GM12878 (cell line): ENCODE data around the gene GRM1. TPM values are rescaled to one million over a fixed set of nuclear protein-coding genes. Genes with fewer than 3 reads are reported as not detected.

Experiments
- ATAC-seq: fragments of 200-7000 bp; cut with Tn5 transposase; 3 replicates; pipeline ENCODE4 v1.9.1; 2020; ENCODE audit warnings: mild to moderate bottlenecking, moderate library complexity
- BruUV-seq: library from RNA; stranded (reverse); fragments of 400-500 nt; replicated peaks from 2 replicates; lab custom pipeline; 2021; lab: Mats Ljungman, UMichigan
- CTCF ChIA-PET: fragments of 300-600 bp; sonication (Branson Sonifier 250); formaldehyde crosslinking; extraction: SDS; loops from one replicate; lab custom pipeline; 2021; ENCODE audit warnings: inconsistent platforms; lab: Yijun Ruan, JAX
- POLR2A ChIA-PET: fragments of 350-600 bp; formaldehyde crosslinking; extraction: SDS; loops from one replicate; lab custom pipeline; 2021; ENCODE audit warnings: inconsistent platforms; lab: Charles Lee
- RAD21 ChIA-PET: fragments of 300-600 bp; sonication (Branson Sonifier 250); formaldehyde crosslinking; loops from one replicate; lab custom pipeline; 2023; ENCODE audit warnings: antibody characterized with exemption; ENCODE audit not compliant: unreplicated experiment; lab: Charles Lee
- SMC1A ChIA-PET: fragments of 300-600 bp; sonication (Branson Sonifier 250); formaldehyde crosslinking; loops from one replicate; lab custom pipeline; 2023; ENCODE audit not compliant: unreplicated experiment, uncharacterized antibody; lab: Charles Lee
- DNase-seq: peaks from one replicate; pipeline ENCODE4 v3.0.0-alpha.2; 2011; ENCODE audit warnings: low read depth, low spot score
- FAIRE-seq: peaks from 3 replicates; lab custom pipeline; 2011; peaks lifted over from hg19 to GRCh38; lab: Jason Lieb, UNC
- H2AFZ ChIP-seq: 2 replicates; pipeline ENCODE4 v1.6.0; 2011; ENCODE audit warnings: low read depth, low read length, control low read depth; ENCODE audit not compliant: control insufficient read depth
- H3K27ac ChIP-seq: 2 replicates; pipeline ENCODE4 v1.5.1; 2011; ENCODE audit warnings: control low read depth; ENCODE audit not compliant: control insufficient read depth, insufficient read depth
- H3K27me3 ChIP-seq, 2 experiments: replicated peaks in 1 of 2; 2 replicates each; pipeline versions ENCODE4 v1.6.0 to v1.6.1; 2011; ENCODE audit warnings: low read length in 1 of 2; ENCODE audit not compliant: control insufficient read depth in 2 of 2, insufficient read depth in 2 of 2
- H3K36me3 ChIP-seq, 2 experiments: 2 replicates each; pipeline ENCODE4 v1.5.1; 2011; ENCODE audit warnings: low read length in 1 of 2; ENCODE audit not compliant: control insufficient read depth in 2 of 2, insufficient read depth in 2 of 2
- H3K4me1 ChIP-seq: 2 replicates; pipeline ENCODE4 v1.6.1; 2011; ENCODE audit warnings: mild to moderate bottlenecking, low read length, moderate library complexity, mixed read lengths; ENCODE audit not compliant: control insufficient read depth, insufficient read depth
- H3K4me2 ChIP-seq: 2 replicates; pipeline ENCODE4 v1.6.0; 2011; ENCODE audit warnings: control low read depth; ENCODE audit not compliant: control insufficient read depth, insufficient read depth
- H3K4me3 ChIP-seq: fragments of 200-600 bp; sonication (generic); 2 replicates; pipeline ENCODE4 v1.5.1; 2016
- H3K79me2 ChIP-seq: 2 replicates; pipeline ENCODE4 v1.6.0; 2011; ENCODE audit warnings: low read length; ENCODE audit not compliant: control insufficient read depth, insufficient read depth
- H3K9ac ChIP-seq: 2 replicates; pipeline ENCODE4 v1.8.0; 2011; ENCODE audit warnings: low read length, control low read depth, mixed read lengths; ENCODE audit not compliant: control insufficient read depth, insufficient read depth
- H3K9me3 ChIP-seq: replicated peaks from 3 replicates; pipeline ENCODE4 v1.5.1; 2011; ENCODE audit warnings: mild to moderate bottlenecking, low read length; ENCODE audit not compliant: control insufficient read depth, insufficient read depth
- H4K20me1 ChIP-seq: 2 replicates; pipeline ENCODE4 v1.6.0; 2011; ENCODE audit not compliant: control insufficient read depth, insufficient read depth
- BCL11A ChIP-seq: IDR thresholded peaks from 2 replicates; pipeline ENCODE4 v1.6.1; 2011; ENCODE audit warnings: low read depth, low read length
- BMI1 ChIP-seq: fragments of 450-650 bp; IDR thresholded peaks from 2 replicates; pipeline ENCODE4 v1.6.1; 2016; ENCODE audit warnings: mild to moderate bottlenecking, moderate library complexity, borderline replicate concordance
- ESRRA ChIP-seq: IDR thresholded peaks from 2 replicates; pipeline ENCODE4 v1.6.1; 2012; ENCODE audit warnings: mild to moderate bottlenecking, low read length, improper control_type of control experiment
- ETV6 ChIP-seq, 2 experiments: fragments of 450-650 bp in 1 of 2; IDR thresholded peaks in 1 of 2; conservative IDR thresholded peaks in 1 of 2; 2 replicates each; pipeline ENCODE4 v1.6.1; 2014; ENCODE audit warnings: antibody characterized with exemption in 1 of 2, borderline replicate concordance in 1 of 2, low read depth in 1 of 2, mild to moderate bottlenecking in 1 of 2, moderate library complexity in 1 of 2
- JUNB ChIP-seq: IDR thresholded peaks from 2 replicates; pipeline ENCODE4 v1.6.1; 2016; ENCODE audit warnings: antibody characterized with exemption, mild to moderate bottlenecking
- NFIC ChIP-seq: IDR thresholded peaks from 2 replicates; pipeline ENCODE4 v1.6.1; 2012; ENCODE audit warnings: low read depth, mild to moderate bottlenecking, inconsistent platforms, low read length, moderate library complexity
- NR2C1 ChIP-seq: fragments of 450-650 bp; IDR thresholded peaks from 2 replicates; pipeline ENCODE4 v1.6.1; 2017; ENCODE audit warnings: antibody characterized with exemption, mild to moderate bottlenecking, moderate library complexity
- PML ChIP-seq: IDR thresholded peaks from 2 replicates; pipeline ENCODE4 v1.6.1; 2012; ENCODE audit warnings: low read length, inconsistent platforms
- POLR2AphosphoS2 ChIP-seq: IDR thresholded peaks from 2 replicates; pipeline ENCODE4 v1.6.1; 2011; ENCODE audit warnings: low read depth, mild to moderate bottlenecking, low read length, improper control_type of control experiment, moderate library complexity
- RB1 ChIP-seq: fragments of 450-650 bp; formaldehyde crosslinking; IDR thresholded peaks from 2 replicates; pipeline ENCODE4 v1.6.1; 2017; ENCODE audit warnings: mild to moderate bottlenecking, borderline replicate concordance
- RELA ChIP-seq: fragments of 450-650 bp; IDR thresholded peaks from 2 replicates; pipeline ENCODE4 v1.8.0; 2014; ENCODE audit warnings: borderline replicate concordance; ENCODE audit not compliant: partially characterized antibody
- TBL1XR1 ChIP-seq: IDR thresholded peaks from 2 replicates; pipeline ENCODE4 v1.6.1; 2012; ENCODE audit warnings: low read depth, low read length, improper control_type of control experiment
- WGBS: methylation state at CpG from one replicate; pipeline ENCODE4 v1.1.6; 2016; ENCODE audit warnings: low lambda C conversion rate; ENCODE audit not compliant: insufficient replicate concordance, insufficient coverage; ENCODE audit errors: missing lambda C conversion rate; 5-methylcytosine and 5-hydroxymethylcytosine counted together
- in situ Hi-C: fragments of 300-500 bp; cut with MboI; formaldehyde crosslinking; loops from 9 replicates; pipeline ENCODE4 v1.14.3; 2018; ENCODE audit warnings: mixed read lengths
- intact Hi-C: fragments of 100-400 bp; cut with micrococcal nuclease; formaldehyde crosslinking; loops from one replicate; pipeline ENCODE4 v1.14.2; 2022; ENCODE audit not compliant: unreplicated experiment
- polyA plus RNA-seq, 11 experiments: library from polyadenylated mRNA; depleted of rRNA in 4 of 11; unstranded in 6 of 11; stranded (reverse) in 5 of 11; fragments of >200 nt; fragmentation: Nextera tagmentation in 4 of 11; fragmentation: Illumina TruSeq in 1 of 11; extraction: Ambion mirVana in 4 of 11; extraction: Trizol in 1 of 11; gene quantifications; 1 replicate in 1 of 11; 2 replicates in 10 of 11; pipeline versions ENCODE4 v1.2.1 to v1.2.3, GENCODE V29; 2011 to 2016; ENCODE audit warnings: inconsistent platforms in 2 of 11, missing spikeins in 2 of 11, low read depth in 1 of 11
- total RNA-seq, 4 experiments: library from RNA; depleted of rRNA in 3 of 4; stranded (reverse); fragments of >200 nt in 3 of 4; fragmentation: Illumina TruSeq in 1 of 4; extraction: Trizol in 1 of 4; gene quantifications; 2 replicates each; pipeline versions ENCODE4 v1.2.1 to v1.2.3, GENCODE V29; 2013 to 2021
- TF ChIP-seq, protein P1 (sequence below): fragments of 450-650 bp; conservative IDR thresholded peaks from 2 replicates; pipeline ENCODE4 v1.6.1; 2017; ENCODE audit warnings: mild to moderate bottlenecking, moderate library complexity

The GRM1 gene
- total and polyA plus RNA-seq, 10 of the 15 experiments (the other 5 are each of a cell fraction or from before 2014, with no cell fraction given): 0.04 TPM; not detected in 9

DNA sequence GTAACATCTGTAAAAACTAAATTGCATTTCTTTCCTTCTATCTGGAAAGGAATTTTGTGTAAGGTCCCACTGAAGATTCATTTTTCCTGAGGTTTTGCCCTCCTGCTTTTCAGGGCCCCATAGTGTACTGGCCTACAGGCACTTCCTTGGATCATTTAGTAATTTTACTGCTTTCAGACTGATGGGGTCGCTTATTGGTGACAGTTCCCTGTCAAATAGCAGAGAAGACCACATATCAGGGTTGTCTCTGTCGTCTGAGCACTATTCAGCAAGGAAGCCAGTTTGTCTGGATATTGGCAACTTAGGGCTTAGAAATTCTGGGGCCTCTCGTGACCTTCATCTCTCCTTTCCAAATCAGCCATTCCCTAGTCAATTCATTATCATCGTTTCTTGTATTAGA is 3.5 kb downstream of the GRM1 start:
- no TSS peak for BruUV-seq
- SMC1A ChIA-PET: no interaction called here
- POLR2A ChIA-PET: no interaction called here
- TF ChIP-seq TBL1XR1: no peak
- TF ChIP-seq PML: no peak
- TF ChIP-seq ESRRA: no peak
- TF ChIP-seq BCL11A: no peak
- no peak for TF ChIP-seq POLR2AphosphoS2
- TF ChIP-seq, protein P1, sequence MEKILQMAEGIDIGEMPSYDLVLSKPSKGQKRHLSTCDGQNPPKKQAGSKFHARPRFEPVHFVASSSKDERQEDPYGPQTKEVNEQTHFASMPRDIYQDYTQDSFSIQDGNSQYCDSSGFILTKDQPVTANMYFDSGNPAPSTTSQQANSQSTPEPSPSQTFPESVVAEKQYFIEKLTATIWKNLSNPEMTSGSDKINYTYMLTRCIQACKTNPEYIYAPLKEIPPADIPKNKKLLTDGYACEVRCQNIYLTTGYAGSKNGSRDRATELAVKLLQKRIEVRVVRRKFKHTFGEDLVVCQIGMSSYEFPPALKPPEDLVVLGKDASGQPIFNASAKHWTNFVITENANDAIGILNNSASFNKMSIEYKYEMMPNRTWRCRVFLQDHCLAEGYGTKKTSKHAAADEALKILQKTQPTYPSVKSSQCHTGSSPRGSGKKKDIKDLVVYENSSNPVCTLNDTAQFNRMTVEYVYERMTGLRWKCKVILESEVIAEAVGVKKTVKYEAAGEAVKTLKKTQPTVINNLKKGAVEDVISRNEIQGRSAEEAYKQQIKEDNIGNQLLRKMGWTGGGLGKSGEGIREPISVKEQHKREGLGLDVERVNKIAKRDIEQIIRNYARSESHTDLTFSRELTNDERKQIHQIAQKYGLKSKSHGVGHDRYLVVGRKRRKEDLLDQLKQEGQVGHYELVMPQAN: no peak
- TF ChIP-seq JUNB: no peak
- no peak for TF ChIP-seq NFIC
- no peak for TF ChIP-seq ETV6 (conservative IDR thresholded peaks at IDR 0.05 in 1 of 2, IDR thresholded peaks at IDR 0.05 in 1 of 2; ENCODE audit: borderline replicate concordance in 1 of 2, low read depth in 1 of 2)
- TF ChIP-seq BMI1: no peak
- no peak for TF ChIP-seq RB1
- TF ChIP-seq NR2C1: no peak
- TF ChIP-seq RELA: no peak
- no peak overlapping the region for H2AFZ ChIP-seq
- ATAC-seq: no peak
- H3K27me3 ChIP-seq: peaks cover 0 to 4% of the 10 kb centered on the region in 2 experiments; a peak in 3 of 4 replicates
- no peak for FAIRE-seq
- no peaks in the 10 kb centered on the region for H3K9me3 ChIP-seq
- H3K27ac ChIP-seq: no peak overlapping the region
- RAD21 ChIA-PET: no interaction called here
- no peak overlapping the region for H3K4me3 ChIP-seq
- in situ Hi-C loops (no loop called here), intact Hi-C loops (no loop called here)
- no peaks in the 10 kb centered on the region for H3K4me1 ChIP-seq
- H3K79me2 ChIP-seq: no peaks in the 10 kb centered on the region
- 0% methylated on average over 4 of the region's 4 CpGs for WGBS
- CTCF ChIA-PET: no interaction called here
- H4K20me1 ChIP-seq: no peaks in the 10 kb centered on the region
- no peaks in the 10 kb centered on the region for H3K36me3 ChIP-seq
- no peak overlapping the region for H3K4me2 ChIP-seq
- no peak for DNase-seq
- H3K9ac ChIP-seq: no peak overlapping the region
